ENCODE results near the gene ARFGAP3. TPM values are rescaled to one million over a fixed set of nuclear protein-coding genes. Genes with fewer than 3 reads are reported as not detected.

Gene ARFGAP3
- total RNA-seq, 1 experiment from 2014 or later = 16.9 TPM

- Mint-ChIP-seq H3K9me3 (no peaks in the 10 kb centered on the region), H3K36me3 (no peaks in the 10 kb centered on the region), H3K4me3 (no peak overlapping the region), H3K4me1 (no peaks in the 10 kb centered on the region), H3K27ac (no peak overlapping the region), H3K27me3 (ENCODE audit: low read depth) (no peaks in the 10 kb centered on the region)
- ChIA-PET CTCF (no interaction called here), POLR2A (no interaction called here)
- TF ChIP-seq, protein P1, sequence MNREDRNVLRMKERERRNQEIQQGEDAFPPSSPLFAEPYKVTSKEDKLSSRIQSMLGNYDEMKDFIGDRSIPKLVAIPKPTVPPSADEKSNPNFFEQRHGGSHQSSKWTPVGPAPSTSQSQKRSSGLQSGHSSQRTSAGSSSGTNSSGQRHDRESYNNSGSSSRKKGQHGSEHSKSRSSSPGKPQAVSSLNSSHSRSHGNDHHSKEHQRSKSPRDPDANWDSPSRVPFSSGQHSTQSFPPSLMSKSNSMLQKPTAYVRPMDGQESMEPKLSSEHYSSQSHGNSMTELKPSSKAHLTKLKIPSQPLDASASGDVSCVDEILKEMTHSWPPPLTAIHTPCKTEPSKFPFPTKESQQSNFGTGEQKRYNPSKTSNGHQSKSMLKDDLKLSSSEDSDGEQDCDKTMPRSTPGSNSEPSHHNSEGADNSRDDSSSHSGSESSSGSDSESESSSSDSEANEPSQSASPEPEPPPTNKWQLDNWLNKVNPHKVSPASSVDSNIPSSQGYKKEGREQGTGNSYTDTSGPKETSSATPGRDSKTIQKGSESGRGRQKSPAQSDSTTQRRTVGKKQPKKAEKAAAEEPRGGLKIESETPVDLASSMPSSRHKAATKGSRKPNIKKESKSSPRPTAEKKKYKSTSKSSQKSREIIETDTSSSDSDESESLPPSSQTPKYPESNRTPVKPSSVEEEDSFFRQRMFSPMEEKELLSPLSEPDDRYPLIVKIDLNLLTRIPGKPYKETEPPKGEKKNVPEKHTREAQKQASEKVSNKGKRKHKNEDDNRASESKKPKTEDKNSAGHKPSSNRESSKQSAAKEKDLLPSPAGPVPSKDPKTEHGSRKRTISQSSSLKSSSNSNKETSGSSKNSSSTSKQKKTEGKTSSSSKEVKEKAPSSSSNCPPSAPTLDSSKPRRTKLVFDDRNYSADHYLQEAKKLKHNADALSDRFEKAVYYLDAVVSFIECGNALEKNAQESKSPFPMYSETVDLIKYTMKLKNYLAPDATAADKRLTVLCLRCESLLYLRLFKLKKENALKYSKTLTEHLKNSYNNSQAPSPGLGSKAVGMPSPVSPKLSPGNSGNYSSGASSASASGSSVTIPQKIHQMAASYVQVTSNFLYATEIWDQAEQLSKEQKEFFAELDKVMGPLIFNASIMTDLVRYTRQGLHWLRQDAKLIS (CRISPR knock-in tag; IDR thresholded peaks at IDR 0.05; ENCODE audit: borderline replicate concordance) = no peak
- no peak for TF ChIP-seq NFATC4 (CRISPR knock-in tag; IDR thresholded peaks at IDR 0.05)
- TF ChIP-seq FOXJ3 (CRISPR knock-in tag; IDR thresholded peaks at IDR 0.05; ENCODE audit: borderline replicate concordance) = no peak
- TF ChIP-seq ZNF423 (CRISPR knock-in tag; IDR thresholded peaks at IDR 0.05) = no peak
- TF ChIP-seq JAZF1 (CRISPR knock-in tag; IDR thresholded peaks at IDR 0.05) = no peak
- TF ChIP-seq SMAD3 (CRISPR knock-in tag; IDR thresholded peaks at IDR 0.05; ENCODE audit: borderline replicate concordance) = no peak
- TF ChIP-seq, protein P2, sequence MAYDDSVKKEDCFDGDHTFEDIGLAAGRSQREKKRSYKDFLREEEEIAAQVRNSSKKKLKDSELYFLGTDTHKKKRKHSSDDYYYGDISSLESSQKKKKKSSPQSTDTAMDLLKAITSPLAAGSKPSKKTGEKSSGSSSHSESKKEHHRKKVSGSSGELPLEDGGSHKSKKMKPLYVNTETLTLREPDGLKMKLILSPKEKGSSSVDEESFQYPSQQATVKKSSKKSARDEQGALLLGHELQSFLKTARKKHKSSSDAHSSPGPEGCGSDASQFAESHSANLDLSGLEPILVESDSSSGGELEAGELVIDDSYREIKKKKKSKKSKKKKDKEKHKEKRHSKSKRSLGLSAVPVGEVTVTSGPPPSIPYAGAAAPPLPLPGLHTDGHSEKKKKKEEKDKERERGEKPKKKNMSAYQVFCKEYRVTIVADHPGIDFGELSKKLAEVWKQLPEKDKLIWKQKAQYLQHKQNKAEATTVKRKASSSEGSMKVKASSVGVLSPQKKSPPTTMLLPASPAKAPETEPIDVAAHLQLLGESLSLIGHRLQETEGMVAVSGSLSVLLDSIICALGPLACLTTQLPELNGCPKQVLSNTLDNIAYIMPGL (CRISPR knock-in tag; IDR thresholded peaks at IDR 0.05) = no peak
- TF ChIP-seq ZNF121 (CRISPR knock-in tag; IDR thresholded peaks at IDR 0.05) = no peak
- TF ChIP-seq, protein P3, sequence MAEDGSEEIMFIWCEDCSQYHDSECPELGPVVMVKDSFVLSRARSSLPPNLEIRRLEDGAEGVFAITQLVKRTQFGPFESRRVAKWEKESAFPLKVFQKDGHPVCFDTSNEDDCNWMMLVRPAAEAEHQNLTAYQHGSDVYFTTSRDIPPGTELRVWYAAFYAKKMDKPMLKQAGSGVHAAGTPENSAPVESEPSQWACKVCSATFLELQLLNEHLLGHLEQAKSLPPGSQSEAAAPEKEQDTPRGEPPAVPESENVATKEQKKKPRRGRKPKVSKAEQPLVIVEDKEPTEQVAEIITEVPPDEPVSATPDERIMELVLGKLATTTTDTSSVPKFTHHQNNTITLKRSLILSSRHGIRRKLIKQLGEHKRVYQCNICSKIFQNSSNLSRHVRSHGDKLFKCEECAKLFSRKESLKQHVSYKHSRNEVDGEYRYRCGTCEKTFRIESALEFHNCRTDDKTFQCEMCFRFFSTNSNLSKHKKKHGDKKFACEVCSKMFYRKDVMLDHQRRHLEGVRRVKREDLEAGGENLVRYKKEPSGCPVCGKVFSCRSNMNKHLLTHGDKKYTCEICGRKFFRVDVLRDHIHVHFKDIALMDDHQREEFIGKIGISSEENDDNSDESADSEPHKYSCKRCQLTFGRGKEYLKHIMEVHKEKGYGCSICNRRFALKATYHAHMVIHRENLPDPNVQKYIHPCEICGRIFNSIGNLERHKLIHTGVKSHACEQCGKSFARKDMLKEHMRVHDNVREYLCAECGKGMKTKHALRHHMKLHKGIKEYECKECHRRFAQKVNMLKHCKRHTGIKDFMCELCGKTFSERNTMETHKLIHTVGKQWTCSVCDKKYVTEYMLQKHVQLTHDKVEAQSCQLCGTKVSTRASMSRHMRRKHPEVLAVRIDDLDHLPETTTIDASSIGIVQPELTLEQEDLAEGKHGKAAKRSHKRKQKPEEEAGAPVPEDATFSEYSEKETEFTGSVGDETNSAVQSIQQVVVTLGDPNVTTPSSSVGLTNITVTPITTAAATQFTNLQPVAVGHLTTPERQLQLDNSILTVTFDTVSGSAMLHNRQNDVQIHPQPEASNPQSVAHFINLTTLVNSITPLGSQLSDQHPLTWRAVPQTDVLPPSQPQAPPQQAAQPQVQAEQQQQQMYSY (CRISPR knock-in tag; IDR thresholded peaks at IDR 0.05) = no peak
- TF ChIP-seq ETV6 (CRISPR knock-in tag; IDR thresholded peaks at IDR 0.05) = no peak
- TF ChIP-seq ELF4 (CRISPR knock-in tag; IDR thresholded peaks at IDR 0.05; ENCODE audit: low read depth) = no peak
- TF ChIP-seq SP1 (CRISPR knock-in tag; conservative IDR thresholded peaks at IDR 0.05) = no peak
- TF ChIP-seq TP53 (CRISPR knock-in tag; IDR thresholded peaks at IDR 0.05) = no peak
- no peak for TF ChIP-seq RORB (CRISPR knock-in tag; IDR thresholded peaks at IDR 0.05)
- no peak for ATAC-seq
- no peak for DNase-seq (ENCODE audit: low spot score)
Measured at GRCh38 chr22:42788466-42788865, 68.6 kb downstream of the ARFGAP3 start.

DNA sequence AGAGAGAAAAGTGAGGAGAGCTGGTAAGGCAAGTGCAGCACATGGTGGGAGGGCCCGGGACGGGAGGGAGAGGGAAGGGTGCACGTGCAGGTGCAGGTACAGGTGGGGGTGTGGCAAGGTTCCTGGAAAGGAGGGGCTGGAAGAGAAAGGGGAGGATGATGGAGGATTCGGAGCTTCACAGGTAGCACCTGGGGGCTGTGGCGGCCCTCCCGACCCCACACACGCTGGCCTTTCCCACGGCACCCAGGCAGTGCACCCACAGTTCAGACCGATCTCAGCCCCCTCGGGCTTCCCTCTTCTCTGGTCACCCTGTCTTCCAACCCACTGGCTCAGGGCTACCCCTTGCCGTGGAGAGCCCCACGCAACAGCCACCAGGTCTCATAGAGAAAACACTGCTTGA, 69.1 kb downstream of the ARFGAP3 start:
- no peaks in the 10 kb centered on the region for H3K27me3 Mint-ChIP-seq (ENCODE audit: low read depth)
- H3K4me1 Mint-ChIP-seq = no peaks in the 10 kb centered on the region
- ATAC-seq = no peak
- no peak for DNase-seq (ENCODE audit: low spot score)
- ChIA-PET POLR2A (no interaction called here), CTCF (no interaction called here)
- H3K36me3 Mint-ChIP-seq = no peaks in the 10 kb centered on the region
- TF ChIP-seq TEAD1 (CRISPR knock-in tag; IDR thresholded peaks at IDR 0.05) (no peak), TEAD4 (CRISPR knock-in tag; IDR thresholded peaks at IDR 0.05) (no peak), ZNF317 (CRISPR knock-in tag; IDR thresholded peaks at IDR 0.05; ENCODE audit: borderline replicate concordance, low read depth) (no peak), ZNF416 (CRISPR knock-in tag; IDR thresholded peaks at IDR 0.05) (no peak), ESRRA (CRISPR knock-in tag; IDR thresholded peaks at IDR 0.05; ENCODE audit: borderline replicate concordance) (no peak), ZNF219 (CRISPR knock-in tag; IDR thresholded peaks at IDR 0.05; ENCODE audit: borderline replicate concordance) (no peak)
- TF ChIP-seq, protein P3 (CRISPR knock-in tag; IDR thresholded peaks at IDR 0.05) = no peak
- TF ChIP-seq, protein P4, sequence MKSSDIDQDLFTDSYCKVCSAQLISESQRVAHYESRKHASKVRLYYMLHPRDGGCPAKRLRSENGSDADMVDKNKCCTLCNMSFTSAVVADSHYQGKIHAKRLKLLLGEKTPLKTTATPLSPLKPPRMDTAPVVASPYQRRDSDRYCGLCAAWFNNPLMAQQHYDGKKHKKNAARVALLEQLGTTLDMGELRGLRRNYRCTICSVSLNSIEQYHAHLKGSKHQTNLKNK (CRISPR knock-in tag; IDR thresholded peaks at IDR 0.05) = no peak
- TF ChIP-seq, protein P5, sequence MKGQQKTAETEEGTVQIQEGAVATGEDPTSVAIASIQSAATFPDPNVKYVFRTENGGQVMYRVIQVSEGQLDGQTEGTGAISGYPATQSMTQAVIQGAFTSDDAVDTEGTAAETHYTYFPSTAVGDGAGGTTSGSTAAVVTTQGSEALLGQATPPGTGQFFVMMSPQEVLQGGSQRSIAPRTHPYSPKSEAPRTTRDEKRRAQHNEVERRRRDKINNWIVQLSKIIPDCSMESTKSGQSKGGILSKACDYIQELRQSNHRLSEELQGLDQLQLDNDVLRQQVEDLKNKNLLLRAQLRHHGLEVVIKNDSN (CRISPR knock-in tag; IDR thresholded peaks at IDR 0.05) = no peak
- no peak overlapping the region for H3K4me3 Mint-ChIP-seq
- H3K27ac Mint-ChIP-seq = no peak overlapping the region
- H3K9me3 Mint-ChIP-seq = no peaks in the 10 kb centered on the region

Measured in WTC11 (cell line).